ENCODE measurements around the gene ADAM33. TPM values are rescaled to one million over a fixed set of nuclear protein-coding genes. Genes with fewer than 3 reads are reported as not detected.

ADAM33 gene
- total and polyA plus RNA-seq, 3 experiments from 2014 or later, result not detected

- Mint-ChIP-seq H3K4me1 (peaks cover 3 to 9% (median 8%) of the 10 kb centered on the region in 3 donors), H3K36me3 (no peaks in the 10 kb centered on the region), H3K27me3 (peaks cover 7 to 22% of the 10 kb centered on the region in 2 donors), H3K27ac (peak within 1 kb of the TSS in 1 of 8 donors; percentile 92), H3K9me3 (no peaks in the 10 kb centered on the region), H3K4me3 (no peak within 1 kb of the TSS)
- no peak for DNase-seq
- ChIA-PET POLR2A (no interaction called here), CTCF (interaction anchor here (1.3 kb wide), 1 partner anchor 14 kb away, joined by 3 read pairs; no protein-coding TSS in a partner anchor)
- Histone ChIP-seq H3K4me3 (ENCODE audit: low read length) (no peak within 1 kb of the TSS), H3K27me3 (ENCODE audit: insufficient read depth, low read length, poor library complexity, severe bottlenecking) (no peaks in the 10 kb centered on the region), H3K9me3 (ENCODE audit: low read length) (no peaks in the 10 kb centered on the region), H3K36me3 (ENCODE audit: insufficient read depth, low read length) (no peaks in the 10 kb centered on the region), H3K4me1 (ENCODE audit: insufficient read depth, low read length) (no peaks in the 10 kb centered on the region), H3K27ac (ENCODE audit: low read depth, low read length) (no peak within 1 kb of the TSS)
These were observed 30.6 kb upstream of the ADAM33 start, which contains the start of gene SIGLEC1 for GRCh38 chr20:3712279-3712873. SIGLEC1 (minus strand) TSS chr20:3712600; CDS start chr20:3707128, 5,472 bp downstream.

DNA sequence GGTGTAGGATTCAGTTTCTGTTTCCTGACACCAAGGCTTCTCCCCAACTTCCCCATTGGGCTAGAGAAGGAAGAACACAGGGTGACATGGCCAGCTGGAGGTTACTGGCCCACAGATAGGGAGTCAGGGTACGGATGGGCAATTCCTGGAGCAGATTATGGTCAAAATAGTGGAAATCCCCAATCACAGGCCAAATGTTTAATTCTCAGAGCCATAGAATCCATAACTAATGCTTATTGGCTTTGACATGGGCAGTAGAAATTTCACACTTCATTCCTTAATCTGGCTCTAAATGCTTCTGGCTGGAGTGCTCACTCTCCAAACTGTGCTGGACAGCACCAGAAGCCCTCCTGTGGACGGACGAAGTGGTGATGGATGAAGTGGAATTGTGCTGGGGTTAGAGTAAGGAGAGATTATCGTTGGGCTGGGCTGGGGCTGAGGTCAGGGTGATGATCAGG lies 29.7 kb upstream of the ADAM33 start:
- H3K9me3 ChIP-seq (ENCODE audit: low read length), result no peaks in the 10 kb centered on the region
- Mint-ChIP-seq H3K9me3 (no peaks in the 10 kb centered on the region), H3K4me1 (peaks cover 3 to 9% (median 8%) of the 10 kb centered on the region in 3 donors), H3K27me3 (peaks cover 0 to 17% of the 10 kb centered on the region in 2 donors), H3K4me3 (no peak overlapping the region), H3K36me3 (no peaks in the 10 kb centered on the region), H3K27ac (no peak overlapping the region)
- no peaks in the 10 kb centered on the region for H3K36me3 ChIP-seq (ENCODE audit: insufficient read depth, low read length)
- no peaks in the 10 kb centered on the region for H3K27me3 ChIP-seq (ENCODE audit: insufficient read depth, low read length, poor library complexity, severe bottlenecking)
- CTCF ChIA-PET, result interaction anchor here (0.6 to 2.3 kb wide), 13 partner anchors 8 to 166 kb away, joined by 3 to 13 read pairs (median 5); partner anchors contain the start of gene ADISSP
- H3K4me1 ChIP-seq (ENCODE audit: insufficient read depth, low read length), result no peaks in the 10 kb centered on the region
- DNase-seq, result no peak
- H3K4me3 ChIP-seq (ENCODE audit: low read length), result no peak overlapping the region
- POLR2A ChIA-PET, result no interaction called here
- H3K27ac ChIP-seq (ENCODE audit: low read depth, low read length), result no peak overlapping the region

GRCh38 chr20:3710703-3711483 lies 29.1 kb upstream of the ADAM33 start:
- no peaks in the 10 kb centered on the region for H3K27me3 ChIP-seq (ENCODE audit: insufficient read depth, low read length, poor library complexity, severe bottlenecking)
- H3K9me3 ChIP-seq (ENCODE audit: low read length), result no peaks in the 10 kb centered on the region
- peak; percentile 62 to 77 (median 70) for DNase-seq
- Mint-ChIP-seq H3K4me1 (peaks cover 3 to 9% (median 8%) of the 10 kb centered on the region in 3 donors), H3K27me3 (peaks cover 0 to 11% of the 10 kb centered on the region in 2 donors), H3K4me3 (no peak overlapping the region), H3K9me3 (no peaks in the 10 kb centered on the region), H3K36me3 (no peaks in the 10 kb centered on the region), H3K27ac (no peak overlapping the region)
- POLR2A ChIA-PET, result no interaction called here
- H3K27ac ChIP-seq (ENCODE audit: low read depth, low read length), result no peak overlapping the region
- no peaks in the 10 kb centered on the region for H3K4me1 ChIP-seq (ENCODE audit: insufficient read depth, low read length)
- CTCF ChIA-PET, result interaction anchor here (0.6 to 2.3 kb wide), 14 partner anchors 8 to 169 kb away, joined by 3 to 13 read pairs (median 5); partner anchors contain the start of gene ADISSP
- no peaks in the 10 kb centered on the region for H3K36me3 ChIP-seq (ENCODE audit: insufficient read depth, low read length)
- H3K4me3 ChIP-seq (ENCODE audit: low read length), result no peak overlapping the region

GRCh38 chr20:3710011-3710466 lies 28.2 kb upstream of the ADAM33 start:
- H3K27me3 ChIP-seq (ENCODE audit: insufficient read depth, low read length, poor library complexity, severe bottlenecking), result no peaks in the 10 kb centered on the region
- no peaks in the 10 kb centered on the region for H3K9me3 Mint-ChIP-seq
- POLR2A ChIA-PET, result no interaction called here

DNA sequence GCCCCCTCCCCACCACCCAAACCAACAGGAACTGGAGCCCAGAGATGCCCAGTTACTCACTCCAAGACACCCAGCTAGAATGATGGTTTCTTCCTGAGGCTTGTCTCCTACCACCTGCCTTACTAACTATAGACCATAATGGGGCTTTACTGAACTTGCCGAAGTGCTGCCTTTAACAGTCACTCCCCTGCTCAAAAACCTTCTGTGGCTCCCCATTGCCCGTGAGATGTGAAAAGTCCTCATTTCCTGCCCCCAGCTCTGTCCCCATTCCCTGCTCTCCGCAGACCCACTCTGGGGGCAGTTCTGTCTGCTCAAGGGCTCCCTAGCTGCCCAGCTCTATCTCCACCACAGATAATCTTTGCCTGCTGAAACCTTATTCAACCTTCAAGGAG lies 25.7 kb upstream of the ADAM33 start:
- Histone ChIP-seq H3K9me3 (ENCODE audit: low read length) (no peaks in the 10 kb centered on the region), H3K36me3 (ENCODE audit: insufficient read depth, low read length) (no peaks in the 10 kb centered on the region), H3K27me3 (ENCODE audit: insufficient read depth, low read length, poor library complexity, severe bottlenecking) (no peaks in the 10 kb centered on the region), H3K27ac (ENCODE audit: low read depth, low read length) (no peak overlapping the region), H3K4me3 (ENCODE audit: low read length) (no peak overlapping the region), H3K4me1 (ENCODE audit: insufficient read depth, low read length) (no peaks in the 10 kb centered on the region)
- Mint-ChIP-seq H3K36me3 (peaks cover 0 to 1% (median 0%) of the 10 kb centered on the region in 3 donors), H3K4me1 (peaks cover 3 to 9% (median 8%) of the 10 kb centered on the region in 3 donors), H3K9me3 (no peaks in the 10 kb centered on the region), H3K4me3 (no peak overlapping the region), H3K27ac (no peak overlapping the region), H3K27me3 (peaks cover 4 to 16% of the 10 kb centered on the region in 2 donors)
- no peak for DNase-seq
- CTCF ChIA-PET, result interaction anchor here (1.2 to 1.3 kb wide), 2 partner anchors 8 to 31 kb away, joined by 3 read pairs; no protein-coding TSS in a partner anchor
- POLR2A ChIA-PET, result no interaction called here

More at GRCh38 chr20:3710011-3710466, 28.2 kb upstream of the ADAM33 start:
- H3K4me1 ChIP-seq (ENCODE audit: insufficient read depth, low read length), result no peaks in the 10 kb centered on the region
- CTCF ChIA-PET, result interaction anchor here (0.8 to 2.3 kb wide), 11 partner anchors 11 to 170 kb away, joined by 3 to 13 read pairs (median 6); partner anchors contain the start of gene ADISSP
- no peaks in the 10 kb centered on the region for H3K36me3 ChIP-seq (ENCODE audit: insufficient read depth, low read length)
- H3K9me3 ChIP-seq (ENCODE audit: low read length), result no peaks in the 10 kb centered on the region
- no peak overlapping the region for H3K27ac Mint-ChIP-seq
- peaks cover 3 to 9% (median 8%) of the 10 kb centered on the region in 3 donors for H3K4me1 Mint-ChIP-seq
- no peak overlapping the region for H3K4me3 ChIP-seq (ENCODE audit: low read length)
- no peak overlapping the region for H3K4me3 Mint-ChIP-seq
- H3K27me3 Mint-ChIP-seq, result peaks cover 2 to 7% of the 10 kb centered on the region in 2 donors
- H3K36me3 Mint-ChIP-seq, result no peaks in the 10 kb centered on the region
- DNase-seq, result no peak
- H3K27ac ChIP-seq (ENCODE audit: low read depth, low read length), result no peak overlapping the region

DNA sequence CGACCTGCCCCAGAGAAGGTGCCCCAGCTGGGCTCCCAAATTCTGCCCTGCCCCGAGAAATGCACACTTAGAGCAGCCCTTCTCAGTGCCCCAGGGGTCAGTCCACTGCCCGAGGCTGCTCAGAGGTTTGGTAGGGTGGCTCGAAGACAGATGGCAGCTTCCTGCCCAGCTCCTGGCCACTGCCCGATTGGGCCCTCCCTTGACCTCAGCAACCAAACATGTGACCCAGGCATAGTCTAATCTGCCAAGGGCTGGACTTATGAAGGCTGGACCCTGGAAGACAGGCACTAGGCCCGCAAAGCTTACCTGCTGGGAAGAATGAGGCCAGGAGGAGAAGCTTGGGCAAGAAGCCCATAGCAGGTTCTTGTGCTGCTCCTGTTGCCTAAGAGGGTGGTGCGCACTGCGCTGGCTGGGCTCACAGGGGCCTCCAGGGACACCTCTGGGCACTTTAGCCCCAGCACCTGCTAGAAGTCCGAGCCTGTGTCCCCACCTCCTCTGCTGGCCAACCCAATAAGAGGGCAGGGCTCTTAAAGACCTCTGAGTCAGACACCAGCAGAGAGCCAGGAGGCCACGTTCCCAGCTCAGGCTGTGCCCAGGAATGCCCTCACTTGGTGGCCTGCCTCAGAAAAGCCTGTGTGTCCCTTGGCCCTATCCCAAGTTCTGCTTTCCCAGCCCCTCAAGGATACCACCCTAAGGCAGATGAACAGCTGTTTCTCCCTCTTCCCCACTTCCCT lies 25.1 kb upstream of the ADAM33 start:
- peaks cover 4 to 17% of the 10 kb centered on the region in 2 donors for H3K27me3 Mint-ChIP-seq
- CTCF ChIA-PET, result interaction anchor here (1.2 to 1.3 kb wide), 2 partner anchors 9 to 30 kb away, joined by 3 read pairs; no protein-coding TSS in a partner anchor
- no peak overlapping the region for H3K4me3 ChIP-seq (ENCODE audit: low read length)
- POLR2A ChIA-PET, result no interaction called here
- H3K27ac Mint-ChIP-seq, result no peak overlapping the region
- no peak overlapping the region for H3K4me3 Mint-ChIP-seq
- H3K4me1 ChIP-seq (ENCODE audit: insufficient read depth, low read length), result no peaks in the 10 kb centered on the region
- no peaks in the 10 kb centered on the region for H3K9me3 Mint-ChIP-seq
- no peaks in the 10 kb centered on the region for H3K36me3 ChIP-seq (ENCODE audit: insufficient read depth, low read length)
- H3K27ac ChIP-seq (ENCODE audit: low read depth, low read length), result no peak overlapping the region
- peaks cover 0 to 1% (median 0%) of the 10 kb centered on the region in 3 donors for H3K36me3 Mint-ChIP-seq
- peaks cover 3 to 9% (median 8%) of the 10 kb centered on the region in 3 donors for H3K4me1 Mint-ChIP-seq
- no peaks in the 10 kb centered on the region for H3K9me3 ChIP-seq (ENCODE audit: low read length)
- H3K27me3 ChIP-seq (ENCODE audit: insufficient read depth, low read length, poor library complexity, severe bottlenecking), result no peaks in the 10 kb centered on the region
- no peak for DNase-seq

- no peak for DNase-seq
- Histone ChIP-seq H3K36me3 (ENCODE audit: insufficient read depth, low read length) (no peaks in the 10 kb centered on the region), H3K9me3 (ENCODE audit: low read length) (no peaks in the 10 kb centered on the region), H3K27ac (ENCODE audit: low read depth, low read length) (no peak overlapping the region), H3K27me3 (ENCODE audit: insufficient read depth, low read length, poor library complexity, severe bottlenecking) (no peaks in the 10 kb centered on the region), H3K4me1 (ENCODE audit: insufficient read depth, low read length) (no peaks in the 10 kb centered on the region), H3K4me3 (ENCODE audit: low read length) (no peak overlapping the region)
- Mint-ChIP-seq H3K36me3 (peaks cover 0 to 1% (median 0%) of the 10 kb centered on the region in 3 donors), H3K4me1 (peaks cover 3 to 9% (median 8%) of the 10 kb centered on the region in 3 donors), H3K27ac (no peak overlapping the region), H3K27me3 (peaks cover 4 to 12% of the 10 kb centered on the region in 2 donors), H3K4me3 (no peak overlapping the region), H3K9me3 (no peaks in the 10 kb centered on the region)
- ChIA-PET CTCF (interaction anchor here (1.2 to 1.3 kb wide), 2 partner anchors 10 to 29 kb away, joined by 3 read pairs; no protein-coding TSS in a partner anchor), POLR2A (no interaction called here)
These were observed 24.3 kb upstream of the ADAM33 start for GRCh38 chr20:3705970-3706739.
